Posterior vena cava (tissue), 2 donors: Measurements from ENCODE around the gene CHAD. TPM values are rescaled to one million over a fixed set of nuclear protein-coding genes. Genes with fewer than 3 reads are reported as not detected.
"Not testable (repeated sequence)": the region's sequence is repeated elsewhere in the genome, so short reads cannot be mapped to it uniquely, and the experiment has no call there.

Experiments used
- DNase-seq: peaks from one replicate; pipeline ENCODE4 v3.0.0-alpha.2; 2020; ENCODE audit warnings: low spot score
- intact Hi-C, 2 donors: fragments of 100-400 bp; cut with DNase I; formaldehyde crosslinking; loops; one replicate each; pipeline versions ENCODE4 v1.14.1 to v1.14.2; 2022 to 2023
- total RNA-seq, 2 donors: library from RNA; stranded (reverse); fragmentation: NEBNext Ultra II Directional; extraction: Animal tissue kit (Norgen Biotek cat#: 25700); gene quantifications; one replicate each; pipeline ENCODE4 v1.2.1, GENCODE V29; 2021
- donor health status: DM: yes; HTN: yes; CAD: no.
- donor health status: DM: yes; HTN: yes; CAD: no.

Gene CHAD
- total RNA-seq, 2 donors from 2014 or later, result 0.46 TPM; not detected in 1

DNA sequence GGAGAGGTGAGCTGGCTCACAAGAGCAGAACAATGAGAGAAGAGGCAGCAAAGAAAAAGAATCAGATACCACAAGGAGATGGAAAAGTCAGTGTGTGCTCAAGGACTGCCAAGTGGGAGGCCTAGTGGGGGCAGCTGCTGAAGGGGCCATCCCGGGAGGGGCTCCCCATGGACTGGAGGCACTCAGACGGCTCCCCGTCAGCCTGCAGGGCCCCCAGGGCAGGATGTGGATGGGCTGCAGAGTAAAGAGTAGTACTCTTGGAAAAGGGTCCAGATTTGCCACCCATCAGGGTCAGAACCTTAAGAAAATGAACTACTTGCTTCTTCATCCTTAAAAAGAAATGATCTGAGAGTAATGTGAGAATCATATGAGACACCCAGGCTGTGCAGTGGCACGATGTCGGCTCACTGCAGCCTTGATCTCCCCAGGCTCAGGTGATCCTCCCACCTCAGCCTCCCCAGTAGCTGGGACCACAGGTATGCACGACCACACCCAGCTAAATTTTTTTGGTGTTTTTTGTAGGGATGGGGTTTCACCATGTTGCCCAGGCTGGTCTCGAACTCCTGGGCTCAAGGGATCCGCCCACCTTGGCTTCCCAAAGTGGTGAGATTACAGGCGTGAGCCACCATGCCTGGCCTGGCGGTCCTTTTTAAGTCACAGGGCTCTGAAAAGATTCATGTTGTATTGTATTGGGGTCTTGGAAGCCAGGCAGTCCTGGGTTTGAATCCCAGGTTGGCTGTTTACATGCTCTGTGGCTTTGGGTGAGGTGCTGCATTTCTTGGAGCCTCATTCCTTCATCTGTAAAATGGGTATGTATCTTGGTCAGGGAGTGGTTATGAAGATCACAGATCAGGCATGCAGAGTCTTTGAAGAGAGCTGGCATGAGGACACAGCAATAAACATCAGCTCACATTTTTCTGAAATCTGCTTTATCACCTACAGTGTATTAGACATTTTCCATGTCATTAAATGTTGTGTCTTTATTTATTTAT, 27.5 kb downstream of the CHAD start:
- DNase-seq, result no peak
- intact Hi-C loops, result no loop called here

DNA sequence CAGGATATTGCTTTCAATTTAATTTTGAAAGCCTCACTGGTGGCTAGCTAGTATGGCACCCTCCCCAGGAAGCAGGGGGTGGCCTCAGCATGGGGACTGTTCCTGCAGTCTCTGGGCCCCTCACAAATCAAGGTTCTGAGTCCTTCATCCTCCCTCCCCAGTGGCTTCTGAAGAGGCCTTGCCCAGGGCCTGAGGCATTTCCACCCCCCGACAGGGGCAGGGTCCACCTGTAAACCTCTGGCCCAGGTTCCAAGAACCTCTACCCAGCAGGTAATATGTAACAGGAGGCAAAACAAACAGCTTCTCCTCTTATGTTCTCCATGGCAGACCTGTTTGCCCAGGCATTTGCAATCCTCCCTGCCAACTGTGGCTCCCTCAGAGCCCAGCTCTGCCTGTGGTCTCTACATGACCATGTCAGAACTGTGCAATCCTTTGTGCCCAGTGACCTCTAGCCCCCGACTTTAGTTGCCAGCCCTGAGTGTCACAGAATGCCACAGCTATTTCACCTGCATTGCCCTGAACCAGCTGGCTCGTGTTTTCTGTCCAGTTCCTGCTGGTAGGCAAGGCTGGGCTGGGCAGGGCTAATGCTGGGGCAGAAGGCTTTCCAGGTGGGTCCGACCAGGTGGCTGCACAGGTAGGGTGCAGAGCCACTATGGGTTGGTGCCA, 28.4 kb downstream of the CHAD start:
- DNase-seq, result no peak
- intact Hi-C loops, result no loop called here

DNA sequence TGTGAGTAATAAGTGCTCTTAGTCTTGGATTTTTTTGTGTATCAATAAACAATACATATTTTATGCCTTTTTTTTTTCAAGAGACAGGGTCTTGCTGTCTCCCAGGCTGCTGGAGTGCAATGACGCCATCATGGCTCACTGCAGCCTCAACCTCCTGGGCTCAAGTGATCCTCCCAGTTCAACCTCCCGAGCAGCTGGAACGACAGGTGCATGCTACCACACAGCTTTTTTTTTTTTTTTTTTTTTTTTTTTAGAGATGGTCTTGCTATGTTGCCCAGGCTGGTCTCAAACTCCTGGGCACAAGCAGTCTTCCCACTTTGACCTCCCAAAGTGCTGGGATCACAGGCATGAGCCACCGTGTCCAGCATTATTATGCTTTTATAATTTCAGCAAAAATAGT, 29.7 kb downstream of the CHAD start:
- intact Hi-C loops, result no loop called here
- DNase-seq, result no peak

DNA sequence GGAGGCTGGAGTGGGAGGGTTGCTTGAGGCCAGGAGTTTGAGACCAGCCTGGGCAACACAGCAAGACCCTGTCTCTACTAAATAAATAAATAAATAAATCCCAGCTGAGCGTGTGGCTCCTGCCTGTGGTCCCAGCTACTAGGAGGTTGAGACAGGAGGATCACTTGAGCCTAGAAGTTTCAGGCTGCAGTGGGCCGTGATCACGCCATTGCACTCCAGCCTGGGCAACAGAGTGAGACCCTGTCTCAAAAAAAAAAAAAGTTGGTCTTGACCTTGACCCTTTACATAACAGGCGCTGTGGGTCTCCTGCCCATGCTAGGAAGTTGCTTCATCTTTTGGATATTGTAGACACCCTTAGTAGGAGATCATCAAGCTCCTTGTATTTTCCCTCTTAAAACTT, 31.3 kb downstream of the CHAD start:
- no peak for DNase-seq
- intact Hi-C loops, result no loop called here

DNA sequence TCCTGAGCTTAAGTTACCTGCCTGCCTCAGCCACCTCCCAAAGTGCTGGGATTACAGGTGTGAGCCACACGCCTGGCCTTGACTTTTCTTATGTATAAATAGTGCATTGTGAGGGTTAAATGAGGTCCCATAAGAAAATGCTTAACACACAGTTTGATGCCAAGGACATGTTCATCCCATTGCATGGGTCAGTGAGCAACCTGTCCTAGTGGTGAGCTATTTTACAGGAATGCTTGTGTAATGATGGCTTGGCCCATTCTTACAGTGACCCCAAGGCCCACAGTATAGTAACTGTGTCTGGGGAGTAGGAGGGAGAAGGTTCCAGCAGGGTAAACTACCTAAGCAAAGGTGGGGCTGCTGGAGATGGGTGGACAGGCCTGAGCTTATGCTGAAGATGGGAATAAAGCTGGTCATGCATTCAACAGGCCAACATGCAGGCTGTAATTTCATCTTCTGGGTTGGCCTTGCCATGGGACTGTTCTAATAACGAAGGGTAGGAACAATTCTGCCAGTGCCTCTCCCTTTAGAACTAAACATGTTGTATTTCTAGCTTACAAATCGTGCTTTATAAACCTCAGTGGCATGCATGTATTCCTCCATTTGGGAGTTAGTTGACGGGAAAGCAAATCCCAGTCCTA, 36.4 kb downstream of the CHAD start:
- DNase-seq, result no peak

DNA sequence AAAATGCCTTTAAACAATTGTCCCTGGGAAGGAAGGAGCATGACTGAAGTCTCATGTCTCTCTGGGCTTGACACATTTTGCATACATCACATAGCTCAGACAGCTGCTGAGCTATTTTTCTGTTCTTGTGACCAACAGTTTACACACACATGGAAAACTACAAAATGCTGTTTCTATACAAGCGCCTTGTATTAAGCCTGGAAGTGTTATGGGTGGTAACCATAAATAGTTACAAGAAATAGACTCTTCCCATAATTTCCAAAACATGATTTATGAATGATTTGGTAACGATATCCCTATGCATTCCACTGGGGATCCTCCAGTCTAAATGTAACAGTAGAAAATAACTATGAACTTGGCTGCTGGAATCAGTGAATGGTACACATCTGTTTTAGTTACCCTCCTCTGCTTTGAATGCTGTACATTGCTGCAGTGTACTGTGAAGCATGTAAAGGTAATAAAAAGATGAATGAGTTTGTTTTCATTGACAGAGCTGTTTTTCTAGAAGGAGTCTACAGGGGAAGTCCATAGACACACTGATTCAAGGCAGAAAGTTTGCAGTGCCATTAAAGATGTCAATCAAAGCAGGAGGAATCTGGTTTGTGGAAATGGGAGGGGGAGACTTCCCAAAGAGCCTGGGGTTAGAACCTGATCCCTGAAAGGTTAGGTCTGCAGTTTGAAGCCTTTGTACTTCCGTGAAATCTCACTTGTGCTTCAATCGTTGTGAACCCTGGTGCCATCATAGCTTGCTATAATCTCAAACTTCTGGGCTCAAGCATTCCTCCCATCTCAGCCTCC, 37.7 kb downstream of the CHAD start:
- intact Hi-C loops, result no loop called here
- no peak for DNase-seq

More for the DNA sequence above, 36.4 kb downstream of the CHAD start:
- intact Hi-C loops, result no loop called here

DNA sequence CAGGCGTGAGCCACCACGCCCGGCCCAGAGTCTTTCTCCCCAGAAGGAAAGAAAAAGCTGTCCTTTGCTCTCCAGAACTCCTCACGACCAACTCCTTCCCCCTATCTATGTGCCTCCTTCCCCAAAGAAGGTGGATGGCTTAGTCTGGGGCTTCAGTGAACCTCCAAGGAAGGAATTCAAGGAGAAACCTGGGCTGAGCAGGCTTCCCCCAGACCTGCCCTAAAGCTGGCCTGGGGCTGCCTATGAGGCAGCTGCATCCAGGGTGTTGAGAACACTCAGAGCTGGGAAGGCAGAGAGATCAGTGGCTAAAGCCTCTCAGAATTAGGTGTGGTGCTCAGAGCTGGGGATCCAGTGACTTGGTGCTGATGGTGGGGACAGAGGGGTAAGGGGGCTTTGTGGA, 38.9 kb downstream of the CHAD start:
- DNase-seq, result no peak
- intact Hi-C loops, result no loop called here

DNA sequence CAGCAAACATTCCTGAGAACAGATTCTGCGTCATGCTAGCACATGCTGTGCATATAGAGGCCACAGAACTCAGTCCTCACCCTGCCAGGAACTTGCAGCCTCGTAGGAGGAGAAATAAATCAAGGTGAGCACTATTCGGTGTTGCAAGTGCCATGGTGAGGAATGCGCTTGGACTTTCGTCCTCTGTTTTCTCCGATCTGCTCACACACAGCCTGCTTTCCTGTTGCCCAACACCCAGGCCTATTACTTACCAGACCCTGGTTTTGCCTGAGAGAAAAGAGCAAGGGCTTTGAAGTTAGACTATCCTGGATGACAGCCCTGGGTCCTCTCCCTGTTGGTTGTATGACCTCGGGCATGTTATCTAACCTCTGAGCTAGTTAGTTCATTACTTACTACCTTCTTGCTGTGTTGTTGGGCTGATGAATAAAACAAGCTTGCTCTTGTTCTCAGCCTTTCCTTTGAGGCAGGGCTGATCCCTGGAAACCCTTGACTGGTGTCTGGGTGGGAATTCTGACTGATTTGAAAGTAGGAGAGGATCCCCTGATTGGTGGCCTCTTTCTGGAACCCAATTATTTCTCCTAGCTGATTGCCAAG, 39.8 kb downstream of the CHAD start:
- DNase-seq, result no peak
- intact Hi-C loops, result no loop called here

DNA sequence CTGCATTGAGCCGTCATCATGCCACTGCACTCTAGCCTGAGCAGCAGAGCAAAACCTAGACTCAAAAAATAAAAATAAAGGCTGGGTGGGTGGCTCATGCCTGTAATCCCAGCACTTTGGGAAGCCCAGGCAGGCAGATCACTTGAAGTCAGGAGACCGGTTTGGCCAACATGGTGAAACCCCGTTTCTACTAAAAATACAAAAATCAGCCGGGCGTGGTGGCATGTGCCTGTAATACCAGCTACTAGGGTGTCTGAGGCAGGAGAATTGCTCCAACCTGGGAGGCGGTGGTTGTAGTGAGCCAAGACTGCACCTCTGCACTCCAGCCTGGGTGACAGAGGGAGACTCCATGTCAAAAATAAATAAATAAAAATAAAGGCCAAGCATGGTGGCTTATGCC, 40.6 kb downstream of the CHAD start:
- DNase-seq, intact Hi-C loops: not testable (repeated sequence)

DNA sequence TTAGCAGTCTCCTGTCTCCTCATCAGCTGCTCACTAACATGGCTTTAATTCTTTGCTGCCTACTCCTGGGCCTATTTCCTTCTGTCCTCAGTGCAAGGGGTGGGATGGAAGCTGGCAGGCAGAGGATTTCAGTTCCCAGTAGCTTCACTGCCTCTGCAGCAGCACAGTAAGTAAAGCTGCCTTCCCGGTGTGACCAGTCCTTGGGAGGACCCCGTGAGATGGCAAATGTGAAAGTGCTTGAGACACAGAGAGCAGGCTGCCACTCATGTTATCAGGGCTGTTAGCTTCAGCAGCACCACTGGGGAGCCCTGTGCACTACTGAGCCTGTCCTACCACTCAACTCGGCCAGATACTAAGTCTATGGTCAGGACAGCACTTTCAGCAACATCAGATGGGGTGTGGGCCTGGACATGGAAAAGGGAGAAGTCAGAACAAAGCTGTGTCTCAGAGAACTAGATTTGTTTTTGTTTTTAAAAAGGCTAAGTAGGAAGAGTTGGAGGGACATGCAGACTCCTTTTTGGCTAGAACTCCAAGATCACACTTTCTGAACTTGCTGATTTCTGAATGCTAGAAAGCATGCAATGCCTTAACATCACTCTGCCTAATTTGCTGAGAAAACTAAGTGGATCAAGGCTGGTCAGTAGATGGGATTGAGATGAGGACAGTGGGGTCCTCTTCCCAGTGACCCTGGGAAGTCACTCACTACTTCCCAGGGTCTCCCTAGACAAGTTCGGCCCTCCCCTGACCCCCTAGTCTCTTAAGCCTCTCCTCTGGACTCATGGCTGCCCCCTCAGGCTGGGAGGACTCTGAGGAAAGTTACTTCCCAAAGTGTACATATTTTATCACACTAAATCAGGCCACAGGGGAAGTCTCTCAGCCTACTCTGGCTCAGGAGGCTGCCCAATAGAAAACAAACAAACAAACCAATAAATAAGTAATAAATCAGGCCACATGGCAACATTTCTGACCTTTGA, 41.6 kb downstream of the CHAD start:
- no peak for DNase-seq
- intact Hi-C loops, result no loop called here

DNA sequence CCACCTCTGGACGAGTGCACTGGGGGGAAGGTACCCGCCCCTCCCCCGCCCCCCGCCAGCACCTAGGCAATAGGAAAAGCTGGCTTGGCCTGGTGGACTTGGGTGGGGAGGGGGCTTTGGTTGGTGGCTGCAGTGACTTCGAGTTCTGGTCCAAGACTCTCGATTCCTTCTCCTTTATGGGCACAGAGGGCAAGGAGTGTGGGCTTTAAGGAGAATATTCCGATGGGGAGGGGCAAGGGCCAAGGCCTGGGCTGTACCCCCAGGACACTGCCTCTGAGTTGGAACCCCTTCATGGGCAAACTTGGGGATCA, 42.3 kb downstream of the CHAD start:
- intact Hi-C loops, result no loop called here
- no peak for DNase-seq

DNA sequence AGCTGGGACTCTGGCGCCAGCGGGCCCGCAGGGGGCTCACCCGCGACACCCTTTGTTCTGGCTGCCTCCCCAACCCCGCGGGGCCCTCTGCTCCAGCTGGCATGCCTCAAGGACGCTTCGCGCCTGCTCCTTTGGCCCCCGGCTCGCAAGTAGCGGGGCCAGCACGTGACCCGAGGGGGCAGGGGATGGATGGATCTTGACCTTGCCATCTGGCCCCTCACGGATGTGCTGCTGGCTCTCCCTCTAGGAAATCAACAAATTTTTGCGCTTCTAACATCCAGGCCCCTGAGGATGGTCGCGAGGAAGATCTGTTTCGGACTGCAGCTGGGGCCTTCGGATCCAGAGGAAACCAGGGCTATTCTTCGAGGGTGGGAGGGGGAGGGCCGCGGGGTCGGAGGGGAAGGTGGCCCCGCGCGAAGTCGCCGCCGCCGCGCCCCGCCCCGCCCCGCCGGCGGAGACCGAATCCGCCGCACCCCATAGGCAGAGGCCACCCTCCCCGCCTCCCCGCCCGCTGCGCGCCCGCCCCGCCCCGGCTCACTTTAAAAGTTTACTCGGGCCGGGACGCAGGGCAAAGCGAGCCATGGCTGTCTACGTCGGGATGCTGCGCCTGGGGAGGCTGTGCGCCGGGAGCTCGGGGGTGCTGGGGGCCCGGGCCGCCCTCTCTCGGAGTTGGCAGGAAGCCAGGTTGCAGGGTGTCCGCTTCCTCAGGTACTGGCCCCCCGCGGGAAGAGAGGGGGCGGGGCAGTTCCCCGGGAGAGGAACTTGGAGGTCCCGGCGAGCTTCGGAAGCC, 42.8 kb downstream of the CHAD start, which contains the start of gene ACSF2:
Gene ACSF2 (plus strand): TSS at position 537 of the 790 bp plus-strand sequence. CDS start 44 bp downstream, at position 581.
- intact Hi-C loops, result no loop called here
- peak; percentile 91 for DNase-seq

DNA sequence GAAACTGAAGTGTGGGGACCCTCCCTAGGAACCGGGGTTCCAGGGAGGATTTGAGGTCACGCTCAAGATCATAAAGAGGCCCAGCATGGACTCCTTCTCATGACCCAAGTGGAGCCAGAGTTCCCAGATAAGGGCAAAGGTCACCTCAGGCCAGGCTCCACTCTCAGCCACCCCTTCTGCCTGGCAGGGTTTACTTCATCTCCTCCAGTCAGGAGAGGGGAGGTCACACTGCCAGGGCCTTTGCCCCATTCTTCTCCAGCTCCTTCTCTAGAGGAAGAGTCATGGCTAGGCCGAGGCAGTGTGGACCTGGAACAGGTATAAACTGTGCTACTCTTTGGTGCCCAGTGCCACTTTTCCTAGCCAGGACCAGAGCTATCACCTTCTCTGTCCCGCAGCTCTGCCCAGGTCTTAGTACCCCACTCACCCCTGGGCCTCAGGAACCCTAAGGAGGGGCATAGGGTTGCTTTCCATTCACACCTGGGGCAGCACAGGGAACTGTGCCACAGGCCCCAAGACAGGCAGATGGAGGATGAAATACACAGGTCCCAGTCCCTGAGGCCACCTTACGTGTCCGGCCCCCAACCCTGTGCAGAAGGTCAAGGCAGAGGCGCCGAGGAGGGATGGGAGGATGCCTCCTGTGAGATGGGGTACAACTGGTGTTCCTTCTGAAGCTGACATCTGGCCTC, 43.5 kb downstream of the CHAD start:
- intact Hi-C loops, result no loop called here
- DNase-seq, result no peak

DNA sequence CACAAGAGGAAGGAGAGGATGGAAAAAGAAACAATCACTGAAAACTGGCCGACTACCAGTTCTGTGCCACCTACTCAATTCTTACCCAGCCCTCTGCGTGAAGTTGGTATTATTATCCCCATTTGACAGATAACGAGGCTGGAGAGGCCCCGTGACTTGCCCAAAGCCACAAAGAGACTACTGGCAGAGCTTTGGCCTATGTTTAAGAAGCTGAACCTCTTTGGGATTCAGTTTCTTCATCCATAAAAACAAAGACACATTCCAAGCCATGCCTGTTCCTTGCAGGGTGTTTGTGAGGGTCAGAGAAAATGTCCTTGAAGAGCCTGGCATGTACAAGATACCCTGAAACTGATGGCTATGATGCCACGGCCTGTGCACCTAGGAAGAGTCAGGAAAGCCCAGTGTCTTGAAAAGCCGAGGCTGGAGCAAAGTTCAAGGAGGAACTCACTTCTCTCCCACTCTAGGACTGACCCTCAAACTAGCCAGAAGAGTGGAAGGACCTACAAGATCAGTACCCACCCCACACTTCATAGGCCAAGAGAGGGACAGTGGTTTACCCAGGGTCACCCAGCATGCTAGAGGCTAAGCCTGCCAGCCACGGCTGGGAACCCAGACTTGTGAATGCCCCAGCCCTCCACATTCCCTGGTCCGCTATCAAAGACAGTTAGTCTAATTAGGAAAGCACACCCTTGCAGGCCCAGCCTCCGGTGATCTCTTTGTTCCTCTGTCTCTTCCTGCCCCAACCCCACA, 44.3 kb downstream of the CHAD start:
- intact Hi-C loops, result no loop called here

DNA sequence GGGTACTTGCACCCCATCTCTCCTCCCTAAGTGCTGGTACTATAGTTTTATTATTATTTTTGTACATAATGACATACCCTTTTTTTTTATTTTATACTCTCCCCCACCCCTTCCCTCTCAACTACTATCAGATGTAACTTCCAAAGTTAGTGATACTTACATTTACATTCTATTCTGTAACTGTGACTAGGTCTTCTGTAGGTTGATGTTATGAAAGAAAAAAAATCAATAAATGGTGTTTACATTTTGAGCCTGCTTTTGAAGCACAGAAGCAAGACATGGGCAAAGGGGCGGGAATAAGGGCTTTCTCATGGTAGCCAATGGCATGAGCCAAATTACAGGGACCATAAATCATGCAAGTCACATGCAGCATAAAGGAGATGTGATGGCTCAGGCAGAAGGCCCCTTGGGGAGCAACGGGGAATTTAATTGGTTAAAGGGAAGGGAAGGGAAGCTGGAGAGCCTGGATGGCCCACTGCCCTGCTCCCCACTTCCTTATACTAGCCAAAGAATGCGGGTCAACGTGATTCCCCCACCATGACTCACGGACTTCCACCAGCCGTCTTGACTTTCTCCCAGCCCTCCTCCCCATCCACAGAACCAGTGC, 45.0 kb downstream of the CHAD start:
- no peak for DNase-seq

More for the DNA sequence above, 44.3 kb downstream of the CHAD start:
- no peak for DNase-seq

More for the DNA sequence above, 45.0 kb downstream of the CHAD start:
- intact Hi-C loops, result no loop called here
